ENCODE measurements around the gene BPIFA1. TPM values are rescaled to one million over a fixed set of nuclear protein-coding genes. Genes with fewer than 3 reads are reported as not detected.

Gene BPIFA1
- total RNA-seq: not detected in 2 replicates

GRCh38 chr20:33235696-33236095 is at the start of gene BPIFA1:
Gene BPIFA1, plus strand, starts transcription at chr20:33235996. Its CDS starts 1,716 bp downstream, at chr20:33237712.
- no peak for DNase-seq (ENCODE audit: low read depth)

GRCh38 chr20:33187491-33187890 is 48.3 kb upstream of the BPIFA1 start:
- no peak for DNase-seq (ENCODE audit: low read depth)

GRCh38 chr20:33188421-33188820 is 47.4 kb upstream of the BPIFA1 start:
- DNase-seq (ENCODE audit: low read depth): no peak

GRCh38 chr20:33191484-33191883 is 44.3 kb upstream of the BPIFA1 start:
- no peak for DNase-seq (ENCODE audit: low read depth)

- no peak for DNase-seq (ENCODE audit: low read depth)
Measured at GRCh38 chr20:33191955-33192354, 43.8 kb upstream of the BPIFA1 start.

- DNase-seq (ENCODE audit: low read depth): no peak
Measured at GRCh38 chr20:33192912-33193501, 42.8 kb upstream of the BPIFA1 start.

- no peak for DNase-seq (ENCODE audit: low read depth)
Measured at GRCh38 chr20:33199026-33199425, 36.8 kb upstream of the BPIFA1 start.

- DNase-seq (ENCODE audit: low read depth): no peak
Measured at GRCh38 chr20:33202451-33202850, 33.3 kb upstream of the BPIFA1 start.

GRCh38 chr20:33203444-33203843 is 32.4 kb upstream of the BPIFA1 start:
- no peak for DNase-seq (ENCODE audit: low read depth)

GRCh38 chr20:33209789-33210188 is 26.0 kb upstream of the BPIFA1 start:
- DNase-seq (ENCODE audit: low read depth): peak; percentile 38

- no peak for DNase-seq (ENCODE audit: low read depth)
Measured at GRCh38 chr20:33210371-33210770, 25.4 kb upstream of the BPIFA1 start.

- peak; percentile 56 for DNase-seq (ENCODE audit: low read depth)
Measured at GRCh38 chr20:33211817-33212424, 23.9 kb upstream of the BPIFA1 start.

GRCh38 chr20:33217052-33217451 is 18.7 kb upstream of the BPIFA1 start, which contains the start of gene BPIFA3:
Gene BPIFA3, plus strand, starts transcription at chr20:33217352. Its CDS starts 185 bp downstream, at chr20:33217537.
- DNase-seq (ENCODE audit: low read depth): no peak

GRCh38 chr20:33224399-33224798 is 11.4 kb upstream of the BPIFA1 start:
- no peak for DNase-seq (ENCODE audit: low read depth)

- no peak for DNase-seq (ENCODE audit: low read depth)
Measured at GRCh38 chr20:33229843-33230242, 6.0 kb upstream of the BPIFA1 start.

- DNase-seq (ENCODE audit: low read depth): no peak
Measured at GRCh38 chr20:33231237-33231636, 4.6 kb upstream of the BPIFA1 start.

- DNase-seq (ENCODE audit: low read depth): peak; percentile 1
Measured at GRCh38 chr20:33232486-33233072, 3.2 kb upstream of the BPIFA1 start.

- no peak for DNase-seq (ENCODE audit: low read depth)
Measured at GRCh38 chr20:33233129-33233774, 2.5 kb upstream of the BPIFA1 start.

GRCh38 chr20:33234050-33234449 is 1.7 kb upstream of the BPIFA1 start:
- DNase-seq (ENCODE audit: low read depth): no peak

- DNase-seq (ENCODE audit: low read depth): no peak
Measured at GRCh38 chr20:33236351-33236750, 555 bp downstream of the BPIFA1 start.

- no peak for DNase-seq (ENCODE audit: low read depth)
Measured at GRCh38 chr20:33237989-33238388, 2.2 kb downstream of the BPIFA1 start.

- no peak for DNase-seq (ENCODE audit: low read depth)
Measured at GRCh38 chr20:33239418-33239817, 3.6 kb downstream of the BPIFA1 start.
